Thyroid gland (tissue), 4 donors: ENCODE data around the gene CSNK2A2.

ENCODE experiments used
- POLR2A ChIP-seq, 2 donors: fragments of 450-650 bp; IDR thresholded peaks; one replicate each; pipeline ENCODE4 v1.6.1; 2017; ENCODE audit warnings: antibody characterized with exemption in 2 of 2, mild to moderate bottlenecking in 2 of 2, moderate library complexity in 1 of 2
- TF ChIP-seq, protein P1 (sequence below), 6 experiments: fragments of 200-600 bp in 3 of 6; fragments of 450-650 bp in 3 of 6; sonication (generic) in 3 of 6; IDR thresholded peaks; one replicate each; pipeline ENCODE4 v1.5.1; 2016 to 2019; ENCODE audit warnings: antibody characterized with exemption in 6 of 6, mild to moderate bottlenecking in 2 of 6, inconsistent platforms in 1 of 6, moderate library complexity in 1 of 6

DNA sequence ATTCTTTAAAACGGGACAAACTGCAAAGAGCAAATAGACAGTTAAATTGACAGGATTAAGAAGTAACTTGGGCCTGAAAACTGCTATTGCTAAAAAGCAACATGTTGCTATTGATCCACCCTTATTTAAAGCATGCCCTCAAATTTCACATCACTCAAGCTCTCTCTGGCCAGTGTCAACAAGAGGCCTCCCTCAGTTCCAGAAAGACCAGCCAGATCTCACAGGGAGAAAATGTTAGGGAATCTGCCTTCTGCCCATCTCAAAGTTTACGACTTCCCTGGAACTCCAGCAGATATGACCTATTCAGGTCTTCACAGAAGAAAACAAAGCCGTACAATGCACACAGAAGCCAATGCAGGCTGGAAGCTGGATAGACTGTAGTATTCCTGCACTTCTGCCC is 77.7 kb downstream of the CSNK2A2 start:
- TF ChIP-seq, protein P1, sequence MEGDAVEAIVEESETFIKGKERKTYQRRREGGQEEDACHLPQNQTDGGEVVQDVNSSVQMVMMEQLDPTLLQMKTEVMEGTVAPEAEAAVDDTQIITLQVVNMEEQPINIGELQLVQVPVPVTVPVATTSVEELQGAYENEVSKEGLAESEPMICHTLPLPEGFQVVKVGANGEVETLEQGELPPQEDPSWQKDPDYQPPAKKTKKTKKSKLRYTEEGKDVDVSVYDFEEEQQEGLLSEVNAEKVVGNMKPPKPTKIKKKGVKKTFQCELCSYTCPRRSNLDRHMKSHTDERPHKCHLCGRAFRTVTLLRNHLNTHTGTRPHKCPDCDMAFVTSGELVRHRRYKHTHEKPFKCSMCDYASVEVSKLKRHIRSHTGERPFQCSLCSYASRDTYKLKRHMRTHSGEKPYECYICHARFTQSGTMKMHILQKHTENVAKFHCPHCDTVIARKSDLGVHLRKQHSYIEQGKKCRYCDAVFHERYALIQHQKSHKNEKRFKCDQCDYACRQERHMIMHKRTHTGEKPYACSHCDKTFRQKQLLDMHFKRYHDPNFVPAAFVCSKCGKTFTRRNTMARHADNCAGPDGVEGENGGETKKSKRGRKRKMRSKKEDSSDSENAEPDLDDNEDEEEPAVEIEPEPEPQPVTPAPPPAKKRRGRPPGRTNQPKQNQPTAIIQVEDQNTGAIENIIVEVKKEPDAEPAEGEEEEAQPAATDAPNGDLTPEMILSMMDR (IDR thresholded peaks at IDR 0.05) = no peak
- TF ChIP-seq POLR2A (IDR thresholded peaks at IDR 0.05) = no peak
